C4-2B (cell line): Measurements from ENCODE around the gene MAN1A1.

Source experiments
- CTCF ChIP-seq: fragments of 450-650 bp; conservative IDR thresholded peaks from 2 replicates; pipeline ENCODE4 v1.5.1; 2017; ENCODE audit warnings: mild to moderate bottlenecking
- ZFX ChIP-seq: fragments of 450-650 bp; IDR thresholded peaks from 2 replicates; pipeline ENCODE4 v1.6.1; 2017

- TF ChIP-seq CTCF (no peak), ZFX (no peak)
Measured at GRCh38 chr6:119215885-119216590, 133.5 kb downstream of the MAN1A1 start.
